A549 (cell line): ENCODE results near the gene C3orf52. TPM values are rescaled to one million over a fixed set of nuclear protein-coding genes. Genes with fewer than 3 reads are reported as not detected.

Source experiments
- ATAC-seq, 2 experiments: fragments of 200-7000 bp in 1 of 2; fragments of >200 bp in 1 of 2; cut with Nextera tagmentation in 1 of 2; cut with Tn5 transposase in 1 of 2; 3 replicates each; pipeline versions ENCODE4 v1.8.0 to v1.9.1; 2018 to 2020; ENCODE audit warnings: mild to moderate bottlenecking in 1 of 2, moderate library complexity in 1 of 2
- CTCF ChIA-PET: fragments of 300-600 bp; sonication (Branson Sonifier 250); formaldehyde crosslinking; extraction: SDS; loops from one replicate; lab custom pipeline; 2021; ENCODE audit warnings: antibody characterized with exemption, inconsistent platforms; lab: Yijun Ruan, JAX
- POLR2A ChIA-PET: fragments of 350-600 bp; formaldehyde crosslinking; extraction: SDS; loops from one replicate; lab custom pipeline; 2021; ENCODE audit warnings: antibody characterized with exemption, inconsistent platforms; lab: Yijun Ruan, JAX
- DNase-seq, 2 experiments: peaks; one replicate each; pipeline versions ENCODE4 v3.0.0 to v3.0.0-alpha.2; 2011 to 2016; ENCODE audit warnings: low read depth in 1 of 2, low spot score in 1 of 2
- FAIRE-seq: peaks from 2 replicates; lab custom pipeline; 2011; peaks lifted over from hg19 to GRCh38; lab: Jason Lieb, UNC
- H3K27ac ChIP-seq, 2 experiments: fragments of >200 bp; sonication (Bioruptor Twin); formaldehyde crosslinking; 3 replicates each; pipeline ENCODE4 v1.5.1; 2016 to 2017
- H3K4me1 ChIP-seq: fragments of >200 bp; sonication (Bioruptor Twin); formaldehyde crosslinking; 3 replicates; pipeline ENCODE4 v1.6.1; 2016
- H3K4me2 ChIP-seq: fragments of >200 bp; sonication (Bioruptor Twin); formaldehyde crosslinking; 3 replicates; pipeline ENCODE4 v1.6.1; 2016
- H3K4me3 ChIP-seq: fragments of >200 bp; sonication (Bioruptor Twin); formaldehyde crosslinking; 3 replicates; pipeline ENCODE4 v1.5.1; 2016
- H3K9me3 ChIP-seq: fragments of >200 bp; sonication (Bioruptor Twin); formaldehyde crosslinking; 3 replicates; pipeline ENCODE4 v1.6.1; 2016
- BHLHE40 ChIP-seq: IDR thresholded peaks from 2 replicates; pipeline ENCODE4 v1.6.1; 2012; ENCODE audit warnings: low read depth, low read length, inconsistent platforms
- CBX2 ChIP-seq: fragments of 200-600 bp; sonication (generic); IDR thresholded peaks from 2 replicates; pipeline ENCODE4 v1.6.1; 2016; ENCODE audit warnings: low read depth, mild to moderate bottlenecking, borderline replicate concordance
- CBX8 ChIP-seq: fragments of 200-600 bp; sonication (generic); IDR thresholded peaks from 2 replicates; pipeline ENCODE4 v1.6.1; 2016
- CTCF ChIP-seq: fragments of >200 bp; sonication (Bioruptor Twin); formaldehyde crosslinking; IDR thresholded peaks from 3 replicates; pipeline ENCODE4 v1.5.1; 2016
- E2F6 ChIP-seq: IDR thresholded peaks from 2 replicates; pipeline ENCODE4 v1.6.1; 2012; ENCODE audit warnings: low read depth, borderline replicate concordance
- EP300 ChIP-seq, 2 experiments: fragments of >200 bp; sonication (Bioruptor Twin); formaldehyde crosslinking; IDR thresholded peaks; 2 replicates in 1 of 2; 3 replicates in 1 of 2; pipeline ENCODE4 v1.6.1; 2016 to 2017
- ESRRA ChIP-seq: fragments of 150-350 bp; IDR thresholded peaks from 2 replicates; pipeline ENCODE4 v1.6.1; 2014; ENCODE audit warnings: mild to moderate bottlenecking, low read length, borderline replicate concordance
- FOSL2 ChIP-seq, 2 experiments: fragments of 450-650 bp in 1 of 2; fragments of >200 bp in 1 of 2; sonication (Bioruptor Twin) in 1 of 2; formaldehyde crosslinking; IDR thresholded peaks; 2 replicates each; pipeline versions ENCODE4 v1.5.0 to v1.6.1; 2016 to 2020; ENCODE audit warnings: mild to moderate bottlenecking in 1 of 2, moderate library complexity in 1 of 2
- HES2 ChIP-seq: fragments of >200 bp; sonication (Bioruptor Twin); formaldehyde crosslinking; IDR thresholded peaks from 2 replicates; pipeline ENCODE4 v1.6.1; 2016
- HEYL ChIP-seq: fragments of 250-450 bp; sonication (Bioruptor Pico); IDR thresholded peaks from 2 replicates; pipeline ENCODE4 v1.8.0; 2021; ENCODE audit warnings: mild to moderate bottlenecking, moderate library complexity
- HOXB13 ChIP-seq: fragments of 250-450 bp; sonication (Bioruptor Pico); IDR thresholded peaks from 2 replicates; pipeline ENCODE4 v1.5.0; 2020; ENCODE audit warnings: low read depth, mild to moderate bottlenecking, moderate library complexity
- JUN ChIP-seq, 2 experiments: fragments of >200 bp; sonication (Bioruptor Twin); formaldehyde crosslinking; IDR thresholded peaks; 2 replicates in 1 of 2; 3 replicates in 1 of 2; pipeline ENCODE4 v1.6.1; 2016 to 2017
- KDM1A ChIP-seq: fragments of 200-600 bp; sonication (generic); IDR thresholded peaks from 2 replicates; pipeline ENCODE4 v1.6.1; 2016; ENCODE audit warnings: low read depth, mild to moderate bottlenecking
- MAX ChIP-seq: IDR thresholded peaks from 2 replicates; pipeline ENCODE4 v1.6.1; 2012
- MYC ChIP-seq: IDR thresholded peaks from 2 replicates; pipeline ENCODE4 v1.6.1; 2012; ENCODE audit warnings: mild to moderate bottlenecking, inconsistent platforms, low read length, improper control_type of control experiment, borderline replicate concordance
- NFE2L2 ChIP-seq: fragments of 150-350 bp; conservative IDR thresholded peaks from 2 replicates; pipeline ENCODE4 v1.6.1; 2014; ENCODE audit warnings: low read length
- RARB ChIP-seq: fragments of 250-450 bp; sonication (Bioruptor Pico); IDR thresholded peaks from 2 replicates; pipeline ENCODE4 v1.8.0; 2021; ENCODE audit warnings: mild to moderate bottlenecking, moderate library complexity
- RCOR1 ChIP-seq: fragments of 150-350 bp; IDR thresholded peaks from 2 replicates; pipeline ENCODE4 v1.6.1; 2014; ENCODE audit warnings: antibody characterized with exemption, low read length, low read depth
- SMC3 ChIP-seq: fragments of >200 bp; sonication (Bioruptor Twin); formaldehyde crosslinking; IDR thresholded peaks from 3 replicates; pipeline ENCODE4 v1.6.1; 2018; ENCODE audit warnings: inconsistent platforms
- SREBF2 ChIP-seq: fragments of 450-650 bp; IDR thresholded peaks from 2 replicates; pipeline ENCODE4 v1.6.1; 2014; ENCODE audit warnings: mild to moderate bottlenecking, moderate library complexity
- ZFP36 ChIP-seq: fragments of 450-650 bp; IDR thresholded peaks from 2 replicates; pipeline ENCODE4 v1.6.1; 2014; ENCODE audit warnings: borderline replicate concordance; ENCODE audit not compliant: partially characterized antibody
- WGBS: methylation state at CpG from one replicate; pipeline ENCODE4 v1.1.6; 2017; ENCODE audit errors: missing lambda C conversion rate; 5-methylcytosine and 5-hydroxymethylcytosine counted together
- polyA plus RNA-seq, 4 experiments: library from polyadenylated mRNA; depleted of rRNA in 3 of 4; stranded (reverse); fragments of >200 nt; fragmentation: RNase III in 1 of 4; extraction: RNeasy Plus Mini Kit Qiagen cat#74134 plus additional on column Dnase treatment in 1 of 4; gene quantifications; 2 replicates in 3 of 4; 3 replicates in 1 of 4; pipeline ENCODE4 v1.2.3, GENCODE V29; 2011 to 2017
- TF ChIP-seq, protein P1 (sequence below): fragments of >200 bp; sonication (Bioruptor Twin); formaldehyde crosslinking; IDR thresholded peaks from 3 replicates; pipeline ENCODE4 v1.6.1; 2016
- TF ChIP-seq, protein P2 (sequence below): fragments of 200-600 bp; sonication (generic); IDR thresholded peaks from 2 replicates; pipeline ENCODE4 v1.6.1; 2016; ENCODE audit warnings: antibody characterized with exemption, mild to moderate bottlenecking, moderate library complexity
- TF ChIP-seq, protein P3 (sequence below): fragments of 150-350 bp; IDR thresholded peaks from 2 replicates; pipeline ENCODE4 v1.6.1; 2014; ENCODE audit warnings: low read depth, mild to moderate bottlenecking, low read length

Gene C3orf52
- polyA plus RNA-seq, 2 of the 4 experiments (the other 2 are of a cell fraction) = 7.0 to 11.5 TPM

DNA sequence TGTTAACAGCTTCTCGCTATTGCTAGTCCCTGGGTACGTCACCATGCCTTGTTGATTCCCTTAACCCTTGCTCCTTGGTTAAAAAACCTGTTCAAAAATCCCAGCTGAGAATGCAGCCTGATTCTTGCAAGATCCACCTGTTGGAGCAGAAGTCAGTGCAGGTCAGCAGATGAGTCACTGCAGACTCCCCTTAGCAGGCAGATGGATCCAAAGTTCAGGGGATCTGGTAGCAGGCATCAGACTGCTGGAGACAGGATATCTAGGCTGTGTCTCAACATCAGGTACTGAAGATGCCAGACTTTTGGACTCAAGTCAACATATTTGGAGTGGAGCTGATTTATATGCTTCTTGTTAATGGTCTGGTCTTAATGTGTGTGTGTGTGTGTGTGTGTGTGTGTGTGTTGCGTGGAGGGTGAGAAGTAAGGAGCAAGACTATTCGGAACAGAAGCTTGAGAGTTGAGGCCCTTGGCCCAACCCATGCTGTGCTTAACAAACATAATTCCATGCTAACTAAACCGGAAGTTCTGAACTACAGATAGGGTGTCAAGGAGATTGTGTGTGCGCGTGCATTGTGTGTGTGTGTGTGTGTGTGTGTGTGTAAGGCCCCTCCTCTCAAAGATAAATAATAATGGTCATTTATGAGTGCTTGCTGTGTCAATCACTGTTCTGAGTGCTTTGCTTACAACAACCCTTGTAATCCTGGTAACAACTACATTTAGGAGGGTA is 1.0 kb upstream of the C3orf52 start:
- FAIRE-seq = no peak
- H3K27ac ChIP-seq = peak overlapping the region; percentile 69 to 94; a peak in 5 of 6 replicates
- H3K4me3 ChIP-seq = peak overlapping the region; percentile 58
- ATAC-seq = peak; percentile 23 to 24; a peak in 2 of 6 replicates
- H3K9me3 ChIP-seq = no peaks in the 10 kb centered on the region
- H3K4me1 ChIP-seq = peaks cover 32% of the 10 kb centered on the region
- CTCF ChIA-PET = interaction anchor here (0.9 kb wide), 1 partner anchor 26 kb away, joined by 3 read pairs; no protein-coding TSS in a partner anchor
- peak in 1 of 2 experiments; percentile 55 for DNase-seq
- 85% methylated on average over 7 of the region's 7 CpGs for WGBS
- POLR2A ChIA-PET = interaction anchor here (1.0 kb wide), 1 partner anchor 71 kb away, joined by 3 read pairs; no protein-coding TSS in a partner anchor
- H3K4me2 ChIP-seq = peak overlapping the region; percentile 97
- TF ChIP-seq CBX2 = no peak
- TF ChIP-seq FOSL2 (IDR thresholded peaks at IDR 0.05) = peak; percentile 16; the same call in 1 of the 2 replicates
- no peak for TF ChIP-seq FOSL2 (CRISPR knock-in tag; IDR thresholded peaks at IDR 0.05)
- no peak for TF ChIP-seq HEYL
- TF ChIP-seq KDM1A = no peak
- no peak for TF ChIP-seq E2F6

DNA sequence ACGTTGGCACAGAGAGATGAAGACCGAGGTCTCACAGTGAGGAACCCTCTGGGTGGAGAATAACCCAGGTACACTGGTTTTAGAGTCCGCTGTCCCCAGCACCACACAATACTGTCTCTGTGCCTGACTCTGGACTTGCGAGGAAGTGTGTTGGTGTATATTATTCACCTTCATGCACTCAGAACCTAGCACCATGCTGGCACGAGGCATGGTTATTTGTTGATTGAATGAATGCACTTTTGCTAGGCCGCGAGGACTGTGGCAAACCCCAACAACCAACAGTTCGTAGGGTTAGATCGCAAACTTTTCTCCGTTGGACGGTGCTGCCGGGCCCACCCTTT is 484 bp upstream of the C3orf52 start:
- WGBS = 42% methylated on average over 12 of the region's 12 CpGs
- peak overlapping the region; percentile 97 for H3K4me2 ChIP-seq
- no peak for FAIRE-seq
- POLR2A ChIA-PET = interaction anchor here (1.0 to 1.7 kb wide), 2 partner anchors 12 to 72 kb away, joined by 3 to 8 read pairs; no protein-coding TSS in a partner anchor
- peaks cover 32% of the 10 kb centered on the region for H3K4me1 ChIP-seq
- TF ChIP-seq HOXB13 = no peak
- TF ChIP-seq, protein P1, sequence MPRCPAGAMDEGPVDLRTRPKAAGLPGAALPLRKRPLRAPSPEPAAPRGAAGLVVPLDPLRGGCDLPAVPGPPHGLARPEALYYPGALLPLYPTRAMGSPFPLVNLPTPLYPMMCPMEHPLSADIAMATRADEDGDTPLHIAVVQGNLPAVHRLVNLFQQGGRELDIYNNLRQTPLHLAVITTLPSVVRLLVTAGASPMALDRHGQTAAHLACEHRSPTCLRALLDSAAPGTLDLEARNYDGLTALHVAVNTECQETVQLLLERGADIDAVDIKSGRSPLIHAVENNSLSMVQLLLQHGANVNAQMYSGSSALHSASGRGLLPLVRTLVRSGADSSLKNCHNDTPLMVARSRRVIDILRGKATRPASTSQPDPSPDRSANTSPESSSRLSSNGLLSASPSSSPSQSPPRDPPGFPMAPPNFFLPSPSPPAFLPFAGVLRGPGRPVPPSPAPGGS = no peak
- no peak for TF ChIP-seq CBX2
- TF ChIP-seq HES2 = no peak
- TF ChIP-seq JUN (IDR thresholded peaks at IDR 0.05) = no peak
- TF ChIP-seq CTCF = no peak
- TF ChIP-seq MAX = no peak
- TF ChIP-seq EP300 (IDR thresholded peaks at IDR 0.05) = no peak
- TF ChIP-seq NFE2L2 = no peak
- no peak for TF ChIP-seq RCOR1
- TF ChIP-seq, protein P2, sequence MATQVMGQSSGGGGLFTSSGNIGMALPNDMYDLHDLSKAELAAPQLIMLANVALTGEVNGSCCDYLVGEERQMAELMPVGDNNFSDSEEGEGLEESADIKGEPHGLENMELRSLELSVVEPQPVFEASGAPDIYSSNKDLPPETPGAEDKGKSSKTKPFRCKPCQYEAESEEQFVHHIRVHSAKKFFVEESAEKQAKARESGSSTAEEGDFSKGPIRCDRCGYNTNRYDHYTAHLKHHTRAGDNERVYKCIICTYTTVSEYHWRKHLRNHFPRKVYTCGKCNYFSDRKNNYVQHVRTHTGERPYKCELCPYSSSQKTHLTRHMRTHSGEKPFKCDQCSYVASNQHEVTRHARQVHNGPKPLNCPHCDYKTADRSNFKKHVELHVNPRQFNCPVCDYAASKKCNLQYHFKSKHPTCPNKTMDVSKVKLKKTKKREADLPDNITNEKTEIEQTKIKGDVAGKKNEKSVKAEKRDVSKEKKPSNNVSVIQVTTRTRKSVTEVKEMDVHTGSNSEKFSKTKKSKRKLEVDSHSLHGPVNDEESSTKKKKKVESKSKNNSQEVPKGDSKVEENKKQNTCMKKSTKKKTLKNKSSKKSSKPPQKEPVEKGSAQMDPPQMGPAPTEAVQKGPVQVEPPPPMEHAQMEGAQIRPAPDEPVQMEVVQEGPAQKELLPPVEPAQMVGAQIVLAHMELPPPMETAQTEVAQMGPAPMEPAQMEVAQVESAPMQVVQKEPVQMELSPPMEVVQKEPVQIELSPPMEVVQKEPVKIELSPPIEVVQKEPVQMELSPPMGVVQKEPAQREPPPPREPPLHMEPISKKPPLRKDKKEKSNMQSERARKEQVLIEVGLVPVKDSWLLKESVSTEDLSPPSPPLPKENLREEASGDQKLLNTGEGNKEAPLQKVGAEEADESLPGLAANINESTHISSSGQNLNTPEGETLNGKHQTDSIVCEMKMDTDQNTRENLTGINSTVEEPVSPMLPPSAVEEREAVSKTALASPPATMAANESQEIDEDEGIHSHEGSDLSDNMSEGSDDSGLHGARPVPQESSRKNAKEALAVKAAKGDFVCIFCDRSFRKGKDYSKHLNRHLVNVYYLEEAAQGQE = no peak
- no peak for TF ChIP-seq BHLHE40
- no peak for TF ChIP-seq SMC3
- TF ChIP-seq RARB = no peak
- TF ChIP-seq CBX8 = no peak
- TF ChIP-seq SREBF2 = no peak
- TF ChIP-seq, protein P3, sequence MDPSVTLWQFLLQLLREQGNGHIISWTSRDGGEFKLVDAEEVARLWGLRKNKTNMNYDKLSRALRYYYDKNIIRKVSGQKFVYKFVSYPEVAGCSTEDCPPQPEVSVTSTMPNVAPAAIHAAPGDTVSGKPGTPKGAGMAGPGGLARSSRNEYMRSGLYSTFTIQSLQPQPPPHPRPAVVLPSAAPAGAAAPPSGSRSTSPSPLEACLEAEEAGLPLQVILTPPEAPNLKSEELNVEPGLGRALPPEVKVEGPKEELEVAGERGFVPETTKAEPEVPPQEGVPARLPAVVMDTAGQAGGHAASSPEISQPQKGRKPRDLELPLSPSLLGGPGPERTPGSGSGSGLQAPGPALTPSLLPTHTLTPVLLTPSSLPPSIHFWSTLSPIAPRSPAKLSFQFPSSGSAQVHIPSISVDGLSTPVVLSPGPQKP = no peak
- TF ChIP-seq ESRRA = no peak
- no peak for TF ChIP-seq ZFP36
- no peak for TF ChIP-seq MYC
- TF ChIP-seq, all 56 proteins: peak for 0
- H3K9me3 ChIP-seq = no peaks in the 10 kb centered on the region
- peak; percentile 14 to 17; a peak in 4 of 6 replicates for ATAC-seq
- H3K27ac ChIP-seq = peak overlapping the region; percentile 69 to 94
- CTCF ChIA-PET = interaction anchor here (0.9 to 1.0 kb wide), 2 partner anchors 26 to 440 kb away, joined by 3 to 4 read pairs; no protein-coding TSS in a partner anchor
- peak overlapping the region; percentile 58 for H3K4me3 ChIP-seq
- no peak for DNase-seq
